Tracheal epithelial cell (primary cell): ENCODE data around the gene GOSR1. TPM values are rescaled to one million over a fixed set of nuclear protein-coding genes. Genes with fewer than 3 reads are reported as not detected.

Experiments
- total RNA-seq: library from RNA; depleted of rRNA; stranded (reverse); fragments of >200 nt; gene quantifications from 2 replicates; pipeline ENCODE4 v1.2.1, GENCODE V29; 2014

GOSR1 gene
- 18.5 and 27.5 TPM in 2 replicates for total RNA-seq

GRCh38 chr17:30477083-30477773 is at the start of gene GOSR1:
Gene GOSR1 (plus strand): TSS chr17:30477408. CDS start chr17:30477434, 26 bp downstream.

Other genes with a start within 250 kb of the GOSR1 start
- gene SLC6A4, start 241.7 kb upstream of the GOSR1 start, total RNA-seq: not detected in 2 replicates
- gene BLMH, start 185.5 kb upstream of the GOSR1 start, total RNA-seq: 13.3 and 14.5 TPM in 2 replicates
- gene TMIGD1, start 143.4 kb upstream of the GOSR1 start, total RNA-seq: not detected in 2 replicates
- gene CPD, start 98.5 kb upstream of the GOSR1 start, total RNA-seq: 219 and 414 TPM in 2 replicates